Choroid plexus epithelial cell (primary cell): ENCODE measurements around the gene TMEM33.

Source experiments
- DNase-seq: peaks from one replicate; pipeline ENCODE4 v3.0.0-alpha.2; 2010; ENCODE audit warnings: low read depth
- H3K4me3 ChIP-seq: 2 replicates; pipeline ENCODE4 v1.5.1; 2011; ENCODE audit warnings: low read depth, mild to moderate bottlenecking, control low read depth, low read length, moderate library complexity
- CTCF ChIP-seq: conservative IDR thresholded peaks from 2 replicates; pipeline ENCODE4 v1.5.1; 2011; ENCODE audit warnings: low read depth, mild to moderate bottlenecking, control low read depth, inconsistent platforms, low read length, moderate library complexity

TMEM33 gene

GRCh38 chr4:41921476-41921875, 13.8 kb upstream of the TMEM33 start:
- no peak for TF ChIP-seq CTCF
- DNase-seq, result no peak
- H3K4me3 ChIP-seq, result no peak overlapping the region

- H3K4me3 ChIP-seq, result no peak overlapping the region
- no peak for TF ChIP-seq CTCF
- DNase-seq, result no peak
Observed at GRCh38 chr4:41927796-41928499, 7.3 kb upstream of the TMEM33 start.

GRCh38 chr4:41930139-41930831, 4.9 kb upstream of the TMEM33 start:
- no peak for DNase-seq

GRCh38 chr4:41932988-41933387, 2.2 kb upstream of the TMEM33 start:
- DNase-seq, result no peak
- no peak for TF ChIP-seq CTCF
- H3K4me3 ChIP-seq, result no peak overlapping the region

More at GRCh38 chr4:41930139-41930831, 4.9 kb upstream of the TMEM33 start:
- H3K4me3 ChIP-seq, result no peak overlapping the region
- no peak for TF ChIP-seq CTCF

GRCh38 chr4:41933997-41934503, 1.2 kb upstream of the TMEM33 start:
- TF ChIP-seq CTCF, result no peak
- no peak for DNase-seq
- H3K4me3 ChIP-seq, result no peak overlapping the region

GRCh38 chr4:41934514-41934900, 722 bp upstream of the TMEM33 start:
- no peak for DNase-seq
- H3K4me3 ChIP-seq, result peak overlapping the region; percentile 91
- no peak for TF ChIP-seq CTCF
